Mucosa of descending colon (tissue), 3 donors: ENCODE data around the gene FGF9. TPM values are rescaled to one million over a fixed set of nuclear protein-coding genes. Genes with fewer than 3 reads are reported as not detected.

Experiments used
- ATAC-seq: fragments of 200-7000 bp; cut with Tn5 transposase; one replicate; pipeline ENCODE4 v1.9.1; 2020; ENCODE audit warnings: mild to moderate bottlenecking, moderate library complexity
- DNase-seq, 3 donors: peaks; one replicate each; pipeline ENCODE4 v3.0.0-alpha.2; 2020
- H3K36me3 ChIP-seq: fragments of 200-600 bp; one replicate; pipeline ENCODE4 v1.8.0; 2021; ENCODE audit warnings: low read depth, mild to moderate bottlenecking
- H3K4me1 ChIP-seq: fragments of 200-600 bp; one replicate; pipeline ENCODE4 v1.8.0; 2021; ENCODE audit warnings: low read depth, mild to moderate bottlenecking
- H3K4me3 ChIP-seq: fragments of 200-600 bp; one replicate; pipeline ENCODE4 v1.8.0; 2021; ENCODE audit warnings: mild to moderate bottlenecking
- H3K9me3 ChIP-seq: fragments of 200-600 bp; one replicate; pipeline ENCODE4 v1.8.0; 2021; ENCODE audit warnings: mild to moderate bottlenecking
- intact Hi-C, 2 donors: fragments of 100-400 bp; cut with DNase I in 1 of 2; cut with micrococcal nuclease in 1 of 2; formaldehyde crosslinking; loops; one replicate each; pipeline versions ENCODE4 v1.11.0 to v1.11.1; 2022; cut with DNase I, micrococcal nuclease
- total RNA-seq, 3 donors: library from RNA; stranded (reverse); fragmentation: NEBNext Ultra II Directional in 2 of 3; extraction: Animal tissue kit (Norgen Biotek cat#: 25700) in 2 of 3; gene quantifications; one replicate each; pipeline versions ENCODE4 v1.2.1 to v1.2.4, GENCODE V29; 2021 to 2023
- TF ChIP-seq, protein P1 (sequence below): fragments of 200-600 bp; IDR thresholded peaks from one replicate; pipeline ENCODE4 v1.8.0; 2022; ENCODE audit warnings: antibody characterized with exemption, mild to moderate bottlenecking
- donor health status: DM: no; HTN: no; CAD: no; lungs with moderate emphysema.
- donor health status: DM: no; HTN: no; CAD: no.
- donor health status: DM: no; HTN: yes; CAD: no.

Gene FGF9
- total RNA-seq, 3 donors from 2014 or later, result 1.2 to 2.6 (median 2.3) TPM

GRCh38 chr13:21685485-21686064 is 14.7 kb downstream of the FGF9 start:
- Histone ChIP-seq H3K4me1 (no peaks in the 10 kb centered on the region), H3K36me3 (no peaks in the 10 kb centered on the region), H3K4me3 (no peak overlapping the region), H3K9me3 (no peaks in the 10 kb centered on the region)
- DNase-seq (no peak), ATAC-seq (no peak)
- intact Hi-C loops, result no loop called here
- TF ChIP-seq, protein P1, sequence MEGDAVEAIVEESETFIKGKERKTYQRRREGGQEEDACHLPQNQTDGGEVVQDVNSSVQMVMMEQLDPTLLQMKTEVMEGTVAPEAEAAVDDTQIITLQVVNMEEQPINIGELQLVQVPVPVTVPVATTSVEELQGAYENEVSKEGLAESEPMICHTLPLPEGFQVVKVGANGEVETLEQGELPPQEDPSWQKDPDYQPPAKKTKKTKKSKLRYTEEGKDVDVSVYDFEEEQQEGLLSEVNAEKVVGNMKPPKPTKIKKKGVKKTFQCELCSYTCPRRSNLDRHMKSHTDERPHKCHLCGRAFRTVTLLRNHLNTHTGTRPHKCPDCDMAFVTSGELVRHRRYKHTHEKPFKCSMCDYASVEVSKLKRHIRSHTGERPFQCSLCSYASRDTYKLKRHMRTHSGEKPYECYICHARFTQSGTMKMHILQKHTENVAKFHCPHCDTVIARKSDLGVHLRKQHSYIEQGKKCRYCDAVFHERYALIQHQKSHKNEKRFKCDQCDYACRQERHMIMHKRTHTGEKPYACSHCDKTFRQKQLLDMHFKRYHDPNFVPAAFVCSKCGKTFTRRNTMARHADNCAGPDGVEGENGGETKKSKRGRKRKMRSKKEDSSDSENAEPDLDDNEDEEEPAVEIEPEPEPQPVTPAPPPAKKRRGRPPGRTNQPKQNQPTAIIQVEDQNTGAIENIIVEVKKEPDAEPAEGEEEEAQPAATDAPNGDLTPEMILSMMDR, result no peak

DNA sequence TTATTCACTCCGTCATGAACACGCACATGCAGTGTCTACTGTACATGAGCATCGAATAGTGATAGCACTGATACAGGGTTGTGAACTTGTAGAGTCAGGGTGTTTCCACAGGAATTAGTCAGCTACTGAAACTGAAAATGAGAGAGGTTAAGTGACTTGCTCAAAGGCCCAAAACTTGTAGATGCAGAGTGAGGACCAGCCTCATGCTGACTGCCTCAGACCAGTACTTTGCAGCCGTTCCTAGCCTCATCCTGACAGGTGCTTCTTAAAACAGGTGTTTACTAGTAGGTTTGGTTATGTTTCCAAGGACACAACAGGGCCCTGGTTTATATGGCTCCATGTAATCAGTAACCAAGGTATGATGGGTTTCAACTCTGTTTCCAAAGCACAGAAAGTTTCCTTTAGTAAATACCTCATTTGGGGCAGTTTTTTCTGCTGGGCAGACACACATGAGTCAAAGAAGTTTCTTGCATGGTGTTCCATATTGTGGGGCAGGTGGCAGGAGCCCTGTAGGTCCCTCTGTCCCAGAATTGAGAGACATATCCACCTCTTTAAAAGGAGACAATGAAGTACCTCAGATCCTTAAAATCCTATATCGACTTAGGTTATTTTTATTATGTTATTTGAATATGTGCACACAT is 16.0 kb downstream of the FGF9 start:
- TF ChIP-seq, protein P1, result no peak
- Histone ChIP-seq H3K9me3 (no peaks in the 10 kb centered on the region), H3K4me3 (no peak overlapping the region), H3K4me1 (peaks cover 6% of the 10 kb centered on the region), H3K36me3 (no peaks in the 10 kb centered on the region)
- intact Hi-C loops, result no loop called here
- peak; percentile 86 for ATAC-seq
- no peak for DNase-seq

GRCh38 chr13:21688056-21688455 is 17.2 kb downstream of the FGF9 start:
- Histone ChIP-seq H3K4me1 (peaks cover 6% of the 10 kb centered on the region), H3K36me3 (no peaks in the 10 kb centered on the region), H3K4me3 (no peak overlapping the region), H3K9me3 (no peaks in the 10 kb centered on the region)
- intact Hi-C loops, result no loop called here
- TF ChIP-seq, protein P1, result no peak
- ATAC-seq (no peak), DNase-seq (no peak)

GRCh38 chr13:21689097-21689496 is 18.2 kb downstream of the FGF9 start:
- intact Hi-C loops, result no loop called here

DNA sequence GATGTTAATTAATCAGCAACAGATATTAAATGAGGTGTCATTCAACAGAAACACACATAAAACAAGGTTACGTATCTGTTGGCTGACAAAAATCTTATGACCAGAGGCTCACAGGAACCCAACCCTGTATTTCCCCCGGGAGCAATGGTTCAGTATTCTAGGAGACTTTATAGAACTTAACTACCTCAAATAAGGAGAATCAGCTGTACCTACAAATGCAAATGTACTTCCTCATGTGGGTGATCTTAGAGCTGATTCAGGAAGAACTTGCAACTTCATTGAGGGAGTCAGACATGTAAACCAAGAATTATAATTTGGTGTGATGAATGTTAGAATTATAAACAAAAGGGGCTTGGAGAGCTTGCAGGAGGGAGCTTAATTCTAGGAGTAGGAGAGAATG is 20.1 kb downstream of the FGF9 start:
- no peak for DNase-seq

More at GRCh38 chr13:21689097-21689496, 18.2 kb downstream of the FGF9 start:
- no peaks in the 10 kb centered on the region for H3K36me3 ChIP-seq
- TF ChIP-seq, protein P1, result no peak
- DNase-seq, result no peak
- no peak overlapping the region for H3K4me3 ChIP-seq
- H3K4me1 ChIP-seq, result peaks cover 6% of the 10 kb centered on the region
- ATAC-seq, result no peak
- H3K9me3 ChIP-seq, result no peaks in the 10 kb centered on the region

More for the DNA sequence above, 20.1 kb downstream of the FGF9 start:
- Histone ChIP-seq H3K36me3 (no peaks in the 10 kb centered on the region), H3K4me1 (peaks cover 6% of the 10 kb centered on the region), H3K4me3 (no peak overlapping the region), H3K9me3 (no peaks in the 10 kb centered on the region)
- TF ChIP-seq, protein P1, result no peak
- peak; percentile 65 for ATAC-seq
- intact Hi-C loops, result no loop called here
